Ovary (tissue), 9 donors: Measurements from ENCODE around the gene ARHGEF11. TPM values are rescaled to one million over a fixed set of nuclear protein-coding genes. Genes with fewer than 3 reads are reported as not detected.

Experiments
- DNase-seq, 5 donors: peaks; one replicate each; pipeline ENCODE4 v3.0.0-alpha.2; 2019 to 2020
- H3K27ac ChIP-seq, 2 donors: fragments of 200-600 bp; one replicate each; pipeline versions ENCODE4 v1.5.1 to v1.8.0; 2019 to 2022
- H3K27me3 ChIP-seq: fragments of 200-600 bp; one replicate; pipeline ENCODE4 v1.8.0; 2022
- H3K36me3 ChIP-seq: fragments of 200-600 bp; sonication (generic); one replicate; pipeline ENCODE4 v1.5.1; 2019
- H3K4me1 ChIP-seq: one replicate; pipeline ENCODE4 v1.8.1; 2013; ENCODE audit warnings: mild to moderate bottlenecking, moderate library complexity; ENCODE audit not compliant: insufficient read depth
- H3K4me3 ChIP-seq: fragments of 200-600 bp; sonication (generic); one replicate; pipeline ENCODE4 v1.5.1; 2017
- H3K9me3 ChIP-seq, 2 donors: fragments of 200-600 bp in 1 of 2; sonication (generic) in 1 of 2; one replicate each; pipeline versions ENCODE4 v1.5.1 to v1.8.1; 2013 to 2019; ENCODE audit warnings: mild to moderate bottlenecking in 1 of 2, moderate library complexity in 1 of 2
- EP300 ChIP-seq: sonication (generic); formaldehyde crosslinking; IDR thresholded peaks from one replicate; pipeline ENCODE4 v1.6.1; 2017; ENCODE audit warnings: antibody characterized with exemption
- POLR2A ChIP-seq: fragments of 450-650 bp; IDR thresholded peaks from one replicate; pipeline ENCODE4 v1.6.1; 2017; ENCODE audit warnings: antibody characterized with exemption, mild to moderate bottlenecking, moderate library complexity
- WGBS, 3 donors: extraction: QIAGEN DNeasy Blood & Tissue Kit in 1 of 3; methylation state at CpG; one replicate each; pipeline versions ENCODE4 v1.1.5 to v1.1.7; 2013 to 2017; 5-methylcytosine and 5-hydroxymethylcytosine counted together
- intact Hi-C, 4 donors: fragments of 100-400 bp; cut with DNase I; formaldehyde crosslinking; loops; one replicate each; pipeline versions ENCODE4 v1.11.0 to v1.15.1; 2022 to 2023
- polyA plus RNA-seq, 2 donors: library from polyadenylated mRNA; stranded (reverse); fragments of 200-250 nt in 1 of 2; fragments of 350-450 nt in 1 of 2; fragmentation: Illumina TruSeq in 1 of 2; extraction: RNeasy Lipid Tissue Mini Kit (QIAGEN cat#74804) in 1 of 2; gene quantifications; one replicate each; pipeline ENCODE4 v1.2.3, GENCODE V29; 2013 to 2014
- total RNA-seq, 7 donors: library from RNA; depleted of rRNA in 2 of 7; stranded (reverse); fragments of >200 nt in 2 of 7; fragmentation: NEBNext Ultra II Directional in 3 of 7; extraction: Animal tissue kit (Norgen Biotek cat#: 25700) in 3 of 7; gene quantifications; one replicate each; pipeline versions ENCODE4 v1.1.0 to v1.2.4, GENCODE V29; 2016 to 2023
- TF ChIP-seq, protein P1 (sequence below), 3 donors: fragments of 450-650 bp in 2 of 3; fragments of 200-600 bp in 1 of 3; IDR thresholded peaks; one replicate each; pipeline versions ENCODE4 v1.5.1 to v1.8.0; 2016 to 2022; ENCODE audit warnings: antibody characterized with exemption in 3 of 3, mild to moderate bottlenecking in 1 of 3
- donor health status: DM: no; HTN: no; CAD: no; lungs with moderate emphysema.
- donor health status: DM: no; HTN: no; CAD: no.
- donor health status: Bipolar disorder and iron deficiency.
- donor health status: DM: yes; HTN: yes; CAD: no.
- donor health status: DM: no; HTN: no; CAD: no.
- donor health status: DM: yes; HTN: yes; CAD: no.

Gene ARHGEF11
- total and polyA plus RNA-seq, 9 donors = 14.3 to 43.9 (median 26.8) TPM

DNA sequence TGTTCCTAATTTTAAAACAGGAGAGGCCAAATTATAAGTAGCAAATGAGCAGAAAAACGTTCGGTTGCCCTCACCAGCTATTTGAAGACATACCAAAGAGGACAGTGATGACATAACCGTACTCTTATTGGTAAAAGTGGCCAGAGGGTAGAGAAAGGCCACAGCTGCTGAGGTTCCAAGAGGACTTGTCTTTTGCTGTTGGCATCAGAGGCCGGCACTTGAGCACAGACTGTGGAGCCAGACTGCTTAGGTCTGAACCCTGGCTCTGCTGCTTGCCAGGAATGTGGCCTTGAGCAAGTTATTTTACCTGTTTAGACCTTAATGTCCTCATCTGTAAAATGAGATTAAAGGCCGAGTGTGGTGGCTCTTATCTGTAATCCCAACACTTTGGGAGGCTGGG, 39.2 kb upstream of the ARHGEF11 start:
- Histone ChIP-seq H3K4me1 (no peaks in the 10 kb centered on the region), H3K27ac (no peak overlapping the region), H3K27me3 (no peaks in the 10 kb centered on the region), H3K36me3 (no peaks in the 10 kb centered on the region), H3K4me3 (no peak overlapping the region), H3K9me3 (no peaks in the 10 kb centered on the region)
- 65 to 70% (median 70%) methylated on average over 5 of the region's 5 CpGs for WGBS, 3 donors
- intact Hi-C loops = no loop called here
- DNase-seq = no peak
- TF ChIP-seq POLR2A = no peak
- no peak for TF ChIP-seq EP300
- TF ChIP-seq, protein P1, sequence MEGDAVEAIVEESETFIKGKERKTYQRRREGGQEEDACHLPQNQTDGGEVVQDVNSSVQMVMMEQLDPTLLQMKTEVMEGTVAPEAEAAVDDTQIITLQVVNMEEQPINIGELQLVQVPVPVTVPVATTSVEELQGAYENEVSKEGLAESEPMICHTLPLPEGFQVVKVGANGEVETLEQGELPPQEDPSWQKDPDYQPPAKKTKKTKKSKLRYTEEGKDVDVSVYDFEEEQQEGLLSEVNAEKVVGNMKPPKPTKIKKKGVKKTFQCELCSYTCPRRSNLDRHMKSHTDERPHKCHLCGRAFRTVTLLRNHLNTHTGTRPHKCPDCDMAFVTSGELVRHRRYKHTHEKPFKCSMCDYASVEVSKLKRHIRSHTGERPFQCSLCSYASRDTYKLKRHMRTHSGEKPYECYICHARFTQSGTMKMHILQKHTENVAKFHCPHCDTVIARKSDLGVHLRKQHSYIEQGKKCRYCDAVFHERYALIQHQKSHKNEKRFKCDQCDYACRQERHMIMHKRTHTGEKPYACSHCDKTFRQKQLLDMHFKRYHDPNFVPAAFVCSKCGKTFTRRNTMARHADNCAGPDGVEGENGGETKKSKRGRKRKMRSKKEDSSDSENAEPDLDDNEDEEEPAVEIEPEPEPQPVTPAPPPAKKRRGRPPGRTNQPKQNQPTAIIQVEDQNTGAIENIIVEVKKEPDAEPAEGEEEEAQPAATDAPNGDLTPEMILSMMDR (IDR thresholded peaks at IDR 0.05) = no peak

GRCh38 chr1:157081707-157082106, 36.2 kb upstream of the ARHGEF11 start:
- Histone ChIP-seq H3K4me3 (no peak overlapping the region), H3K9me3 (no peaks in the 10 kb centered on the region), H3K36me3 (no peaks in the 10 kb centered on the region), H3K27ac (no peak overlapping the region), H3K4me1 (no peaks in the 10 kb centered on the region), H3K27me3 (no peaks in the 10 kb centered on the region)
- 71 to 77% (median 75%) methylated on average over 5 of the region's 5 CpGs for WGBS, 3 donors
- no peak for DNase-seq
- no peak for TF ChIP-seq EP300
- TF ChIP-seq POLR2A = no peak
- TF ChIP-seq, protein P1 (IDR thresholded peaks at IDR 0.05) = no peak
- intact Hi-C loops = no loop called here

GRCh38 chr1:157080714-157081113, 35.2 kb upstream of the ARHGEF11 start:
- WGBS, 3 donors = 67 to 90% (median 83%) methylated on average over 10 of the region's 10 CpGs

DNA sequence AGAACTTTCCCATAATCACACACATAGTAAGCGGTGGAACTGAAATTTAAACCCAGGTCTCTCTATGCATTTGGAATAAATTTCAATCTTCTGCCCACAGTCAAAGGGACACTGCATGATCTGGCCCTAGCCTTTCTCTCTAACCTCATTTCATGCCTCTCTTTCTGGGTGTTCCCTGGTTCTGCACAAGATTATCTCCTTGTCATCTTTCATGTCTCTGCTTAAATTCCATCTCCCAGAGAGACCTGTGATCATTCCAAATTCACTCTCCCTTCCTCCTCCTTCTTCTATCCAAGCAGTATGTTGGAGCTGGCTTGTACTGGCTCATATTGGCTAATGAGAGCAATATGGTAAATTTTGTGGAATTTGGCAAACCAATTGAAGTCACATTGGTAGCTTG, 31.9 kb upstream of the ARHGEF11 start:
- no peak for DNase-seq
- TF ChIP-seq, protein P1 (IDR thresholded peaks at IDR 0.05) = no peak
- TF ChIP-seq POLR2A = no peak
- no peak for TF ChIP-seq EP300
- intact Hi-C loops = no loop called here
- Histone ChIP-seq H3K36me3 (no peaks in the 10 kb centered on the region), H3K27me3 (no peaks in the 10 kb centered on the region), H3K9me3 (no peaks in the 10 kb centered on the region), H3K4me1 (peaks cover 3% of the 10 kb centered on the region), H3K27ac (no peak overlapping the region), H3K4me3 (no peak overlapping the region)
- 94 to 96% (median 95%) methylated on average over 1 of the region's 1 CpG for WGBS, 3 donors

More at GRCh38 chr1:157080714-157081113, 35.2 kb upstream of the ARHGEF11 start:
- Histone ChIP-seq H3K36me3 (no peaks in the 10 kb centered on the region), H3K4me3 (no peak overlapping the region), H3K4me1 (no peaks in the 10 kb centered on the region), H3K27ac (no peak overlapping the region), H3K9me3 (no peaks in the 10 kb centered on the region), H3K27me3 (no peaks in the 10 kb centered on the region)
- DNase-seq = no peak
- TF ChIP-seq POLR2A = no peak
- TF ChIP-seq, protein P1 (IDR thresholded peaks at IDR 0.05) = no peak
- intact Hi-C loops = no loop called here
